HCT116 (cell line): ENCODE measurements around the gene PDGFA. TPM values are rescaled to one million over a fixed set of nuclear protein-coding genes. Genes with fewer than 3 reads are reported as not detected.

Experiments used
- ATAC-seq: fragments of 200-7000 bp; cut with Tn5 transposase; 2 replicates; pipeline ENCODE4 v1.9.1; 2020; ENCODE audit warnings: mild to moderate bottlenecking, moderate library complexity
- BruUV-seq: library from RNA; stranded (reverse); fragments of 400-500 nt; replicated peaks from 2 replicates; lab custom pipeline; 2021; lab: Mats Ljungman, UMichigan
- CTCF ChIA-PET: fragments of 300-600 bp; sonication (Branson Sonifier 250); formaldehyde crosslinking; loops from one replicate; lab custom pipeline; 2021; ENCODE audit warnings: antibody characterized with exemption; lab: Charles Lee
- POLR2A ChIA-PET: fragments of 300-600, 350-600 bp; sonication (Branson Sonifier 250); formaldehyde crosslinking; loops from one replicate; lab custom pipeline; 2021; ENCODE audit warnings: antibody characterized with exemption; lab: Charles Lee
- RAD21 ChIA-PET, 2 experiments: fragments of 300-600 bp; sonication (Branson Sonifier 250); formaldehyde crosslinking; loops; one replicate each; lab custom pipeline; 2023; ENCODE audit warnings: low total read pairs in 2 of 2; ENCODE audit not compliant: uncharacterized antibody in 2 of 2, unreplicated experiment in 2 of 2, low non-redundant PET in 1 of 2; lab: Charles Lee
- DNase-seq: peaks from one replicate; pipeline ENCODE4 v3.0.0-alpha.2; 2010; ENCODE audit warnings: low read depth, low spot score
- H2AFZ ChIP-seq: fragments of 200-600 bp; shearing (Covaris generic), sonication (generic); 2 replicates; pipeline ENCODE4 v1.6.1; 2017; ENCODE audit warnings: low read depth, mixed run types, mixed read lengths, antibody characterized with exemption, low read length; ENCODE audit not compliant: poor library complexity, severe bottlenecking
- H3K27ac ChIP-seq: 2 replicates; pipeline ENCODE4 v1.5.1; 2012; ENCODE audit warnings: low read depth, low read length
- H3K27me3 ChIP-seq: fragments of 200-600 bp; sonication (generic); 2 replicates; pipeline ENCODE4 v1.6.1; 2016; ENCODE audit warnings: mixed run types, low read length, mixed read lengths; ENCODE audit not compliant: insufficient read depth
- H3K36me3 ChIP-seq, 2 experiments: fragments of 200-500 bp in 1 of 2; fragments of 200-600 bp in 1 of 2; sonication (Bioruptor generic) in 1 of 2; sonication (generic) in 1 of 2; 2 replicates each; pipeline versions ENCODE4 v1.5.1 to v1.6.1; 2014 to 2016; ENCODE audit warnings: low read length in 2 of 2, inconsistent platforms in 1 of 2, mixed read lengths in 1 of 2, mixed run types in 1 of 2; ENCODE audit not compliant: insufficient read depth in 2 of 2, control insufficient read depth in 1 of 2
- H3K4me1 ChIP-seq, 2 experiments: fragments of 200-600 bp in 1 of 2; sonication (generic) in 1 of 2; 2 replicates each; pipeline versions ENCODE4 v1.5.1 to v1.6.1; 2012 to 2017; ENCODE audit warnings: low read length in 2 of 2, inconsistent platforms in 1 of 2, mild to moderate bottlenecking in 1 of 2, mixed read lengths in 1 of 2, mixed run types in 1 of 2, moderate library complexity in 1 of 2; ENCODE audit not compliant: insufficient read depth in 2 of 2, control insufficient read depth in 1 of 2
- H3K4me2 ChIP-seq: fragments of 200-600 bp; sonication (generic); 2 replicates; pipeline ENCODE4 v1.6.1; 2017; ENCODE audit warnings: mixed run types, low read length, mixed read lengths
- H3K4me3 ChIP-seq, 2 experiments: fragments of 200-600 bp in 1 of 2; sonication (generic) in 1 of 2; replicated peaks in 1 of 2; 2 replicates each; pipeline ENCODE4 v1.5.1; 2011 to 2016; ENCODE audit warnings: low read length in 2 of 2, control low read depth in 1 of 2, low read depth in 1 of 2, mild to moderate bottlenecking in 1 of 2, mixed read lengths in 1 of 2, mixed run types in 1 of 2
- H3K79me2 ChIP-seq: fragments of 200-600 bp; sonication (generic); 2 replicates; pipeline ENCODE4 v1.6.1; 2017; ENCODE audit warnings: mild to moderate bottlenecking, mixed run types, low read length, moderate library complexity, mixed read lengths; ENCODE audit not compliant: insufficient read depth
- H3K9ac ChIP-seq: fragments of 200-600 bp; sonication (generic); 2 replicates; pipeline ENCODE4 v1.6.1; 2016; ENCODE audit warnings: low read length, mixed read lengths
- H3K9me2 ChIP-seq: fragments of 200-600 bp; sonication (generic), shearing (Covaris generic); 2 replicates; pipeline ENCODE4 v1.6.1; 2017; ENCODE audit warnings: mixed run types, mild to moderate bottlenecking, moderate library complexity; ENCODE audit not compliant: insufficient read depth
- H3K9me3 ChIP-seq, 2 experiments: fragments of 200-500 bp in 1 of 2; fragments of 200-600 bp in 1 of 2; sonication (Bioruptor generic) in 1 of 2; sonication (generic) in 1 of 2; 2 replicates each; pipeline ENCODE4 v1.6.1; 2014 to 2017; ENCODE audit warnings: low read length in 2 of 2, mixed read lengths in 2 of 2, inconsistent platforms in 1 of 2, low read depth in 1 of 2, mild to moderate bottlenecking in 1 of 2, mixed run types in 1 of 2, moderate library complexity in 1 of 2; ENCODE audit not compliant: control insufficient read depth in 1 of 2, insufficient read depth in 1 of 2
- H4K20me1 ChIP-seq: fragments of 200-600 bp; sonication (generic), shearing (Covaris generic); 2 replicates; pipeline ENCODE4 v1.6.1; 2017; ENCODE audit warnings: mixed run types, mild to moderate bottlenecking, moderate library complexity; ENCODE audit not compliant: insufficient read depth
- CEBPB ChIP-seq: IDR thresholded peaks from 2 replicates; pipeline ENCODE4 v1.6.1; 2012; ENCODE audit warnings: low read depth
- CTCF ChIP-seq, 3 experiments: fragments of 200-600 bp in 1 of 3; sonication (generic) in 1 of 3; IDR thresholded peaks in 2 of 3; conservative IDR thresholded peaks in 1 of 3; 2 replicates each; pipeline ENCODE4 v1.5.1; 2012 to 2017; ENCODE audit warnings: low read depth in 2 of 3, low read length in 2 of 3, antibody characterized with exemption in 1 of 3, borderline replicate concordance in 1 of 3, control low read depth in 1 of 3, mild to moderate bottlenecking in 1 of 3, mixed read lengths in 1 of 3, mixed run types in 1 of 3, moderate library complexity in 1 of 3; ENCODE audit not compliant: insufficient read depth in 1 of 3
- ELF1 ChIP-seq: IDR thresholded peaks from 2 replicates; pipeline ENCODE4 v1.6.1; 2012; ENCODE audit warnings: low read depth, borderline replicate concordance
- FOSL1 ChIP-seq: IDR thresholded peaks from 2 replicates; pipeline ENCODE4 v1.6.1; 2012; ENCODE audit warnings: low read depth
- JUND ChIP-seq: IDR thresholded peaks from 2 replicates; pipeline ENCODE4 v1.6.1; 2012
- MAX ChIP-seq: IDR thresholded peaks from 2 replicates; pipeline ENCODE4 v1.6.1; 2012
- POLR2AphosphoS5 ChIP-seq: IDR thresholded peaks from 2 replicates; pipeline ENCODE4 v1.6.1; 2011; ENCODE audit warnings: mild to moderate bottlenecking, low read depth, low read length, moderate library complexity
- RAD21 ChIP-seq: IDR thresholded peaks from 2 replicates; pipeline ENCODE4 v1.6.1; 2012; ENCODE audit warnings: low read depth, mild to moderate bottlenecking
- SIN3A ChIP-seq: IDR thresholded peaks from 2 replicates; pipeline ENCODE4 v1.6.1; 2012; ENCODE audit warnings: low read depth
- SP1 ChIP-seq: IDR thresholded peaks from 2 replicates; pipeline ENCODE4 v1.6.1; 2012; ENCODE audit warnings: low read depth
- SRF ChIP-seq: IDR thresholded peaks from 2 replicates; pipeline ENCODE4 v1.6.1; 2012; ENCODE audit warnings: low read depth
- TCF7L2 ChIP-seq: IDR thresholded peaks from 2 replicates; pipeline ENCODE4 v1.7.0; 2011; ENCODE audit warnings: borderline replicate concordance, inconsistent platforms; ENCODE audit not compliant: insufficient read depth, insufficient read length; ENCODE audit errors: extremely low read depth
- ZFX ChIP-seq: fragments of 450-650 bp; IDR thresholded peaks from 2 replicates; pipeline ENCODE4 v1.6.1; 2017
- ZNF274 ChIP-seq: fragments of 200-500 bp; sonication (Bioruptor generic); IDR thresholded peaks from 2 replicates; pipeline ENCODE4 v1.6.1; 2014; ENCODE audit warnings: mild to moderate bottlenecking, low read depth, low read length, inconsistent platforms
- intact Hi-C: fragments of 100-400 bp; cut with micrococcal nuclease; formaldehyde crosslinking; loops from 2 replicates; pipeline ENCODE4 v1.10.0; 2022
- total RNA-seq: library from RNA; stranded (reverse); gene quantifications from one replicate; pipeline ENCODE4 v1.2.1, GENCODE V29; 2021; ENCODE audit not compliant: unreplicated experiment

Gene PDGFA
- total RNA-seq, 1 experiment from 2014 or later: 44.7 TPM

- H3K9ac ChIP-seq: no peak overlapping the region
- no peaks in the 10 kb centered on the region for H3K9me2 ChIP-seq
- H4K20me1 ChIP-seq: no peaks in the 10 kb centered on the region
- intact Hi-C loops: no loop called here
- H3K4me1 ChIP-seq: peaks cover 18 to 23% of the 10 kb centered on the region in 2 experiments
- no peak overlapping the region for H3K27ac ChIP-seq
- BruUV-seq: no TSS peak
- H2AFZ ChIP-seq: no peak overlapping the region
- no peaks in the 10 kb centered on the region for H3K36me3 ChIP-seq
- no peaks in the 10 kb centered on the region for H3K27me3 ChIP-seq
- H3K4me3 ChIP-seq: no peak overlapping the region
- RAD21 ChIA-PET: no interaction called here
- POLR2A ChIA-PET: no interaction called here
- no peaks in the 10 kb centered on the region for H3K79me2 ChIP-seq
- DNase-seq: no peak
- no peak for TF ChIP-seq SP1
- TF ChIP-seq ZFX: no peak
- no peak for TF ChIP-seq ZNF274
- TF ChIP-seq CTCF (IDR thresholded peaks at IDR 0.05 in 2 of 3, conservative IDR thresholded peaks at IDR 0.05 in 1 of 3; ENCODE audit: borderline replicate concordance in 1 of 3, insufficient read depth in 1 of 3, low read depth in 2 of 3, low read length in 2 of 3): no peak
- TF ChIP-seq CEBPB: no peak
- TF ChIP-seq FOSL1: no peak
- no peak for TF ChIP-seq SIN3A
- no peak for TF ChIP-seq MAX
- no peak for TF ChIP-seq RAD21
- TF ChIP-seq ELF1: no peak
- TF ChIP-seq SRF: no peak
- TF ChIP-seq POLR2AphosphoS5: no peak
- TF ChIP-seq TCF7L2: no peak
- no peak for TF ChIP-seq JUND
- ATAC-seq: no peak
- CTCF ChIA-PET: no interaction called here
- no peaks in the 10 kb centered on the region for H3K9me3 ChIP-seq
- no peak overlapping the region for H3K4me2 ChIP-seq
Observed at GRCh38 chr7:534075-534474, 14.4 kb upstream of the PDGFA start.
